Activated B cell treated with CpG ODN at 0.5 μM for 24 hours (primary cell): ENCODE measurements around the gene CORT. TPM values are rescaled to one million over a fixed set of nuclear protein-coding genes. Genes with fewer than 3 reads are reported as not detected.
"Not testable (repeated sequence)": the region's sequence is repeated elsewhere in the genome, so short reads cannot be mapped to it uniquely, and the experiment has no call there.

Experiments
- ATAC-seq: fragments of 200-7000 bp; cut with Tn5 transposase; one replicate; pipeline ENCODE4 v1.10.0; 2021; ENCODE audit warnings: low read depth, mild to moderate bottlenecking, moderate library complexity
- CTCF ChIA-PET: fragments of 350-600 bp; sonication (Branson Sonifier 250); formaldehyde crosslinking; loops from one replicate; lab custom pipeline; 2021; ENCODE audit warnings: antibody characterized with exemption; lab: Charles Lee
- POLR2A ChIA-PET: fragments of 350-600 bp; sonication (Branson Sonifier 250); formaldehyde crosslinking; loops from one replicate; lab custom pipeline; 2021; ENCODE audit warnings: antibody characterized with exemption; lab: Charles Lee
- DNase-seq: peaks from one replicate; pipeline ENCODE4 v3.0.0; 2022
- H3K27ac Mint-ChIP-seq: one replicate; pipeline ENCODE4 v1.8.0; 2020; ENCODE audit warnings: mixed read lengths
- H3K27me3 Mint-ChIP-seq: one replicate; pipeline ENCODE4 v1.8.0; 2021; ENCODE audit warnings: mixed read lengths
- H3K36me3 Mint-ChIP-seq: one replicate; pipeline ENCODE4 v1.8.0; 2021; ENCODE audit warnings: low read depth, mixed read lengths
- H3K4me1 Mint-ChIP-seq: one replicate; pipeline ENCODE4 v1.8.0; 2021; ENCODE audit warnings: mixed read lengths
- H3K4me3 Mint-ChIP-seq: one replicate; pipeline ENCODE4 v1.8.0; 2020; ENCODE audit warnings: mild to moderate bottlenecking, mixed read lengths
- H3K9me3 Mint-ChIP-seq: one replicate; pipeline ENCODE4 v1.8.0; 2020; ENCODE audit warnings: mixed read lengths
- intact Hi-C: fragments of 100-400 bp; cut with micrococcal nuclease; formaldehyde crosslinking; loops from one replicate; pipeline ENCODE4 v1.15.1; 2024
- total RNA-seq: library from RNA; stranded (reverse); gene quantifications from 2 replicates; pipeline ENCODE4 v1.2.3, GENCODE V29; 2022
- TF ChIP-seq, protein P1 (sequence below): fragments of 200-600 bp; IDR thresholded peaks from one replicate; pipeline ENCODE4 v1.8.0; 2022; ENCODE audit warnings: antibody characterized with exemption, mild to moderate bottlenecking

CORT gene, protein sequence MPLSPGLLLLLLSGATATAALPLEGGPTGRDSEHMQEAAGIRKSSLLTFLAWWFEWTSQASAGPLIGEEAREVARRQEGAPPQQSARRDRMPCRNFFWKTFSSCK
- 0.22 and 0.49 TPM in 2 replicates for total RNA-seq

DNA sequence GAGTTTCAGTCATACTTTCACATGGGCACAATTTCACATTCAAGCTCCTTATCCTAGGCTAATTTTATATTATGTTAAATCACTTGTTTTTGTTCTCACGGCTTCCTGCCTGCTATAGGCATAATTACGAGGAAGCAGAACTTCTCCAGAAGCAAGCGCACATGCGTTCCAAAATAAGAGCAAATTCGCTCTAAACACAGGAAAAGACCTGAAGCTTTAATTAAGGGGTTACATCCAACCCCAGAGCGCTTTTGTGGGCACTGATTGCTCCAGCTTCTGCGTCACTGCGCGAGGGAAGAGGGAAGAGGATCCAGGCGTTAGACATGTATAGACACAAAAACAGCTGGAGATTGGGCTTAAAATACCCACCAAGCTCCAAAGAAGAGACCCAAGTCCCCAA lies at the start of gene CORT:
TSS of gene CORT (plus strand) at position 281 of the 400 bp plus-strand sequence. CDS start 193 bp downstream, outside the sequence.
- POLR2A ChIA-PET: no interaction called here
- H3K27ac Mint-ChIP-seq: no peak within 1 kb of the TSS
- H3K4me3 Mint-ChIP-seq: no peak within 1 kb of the TSS
- no peaks in the 10 kb centered on the region for H3K27me3 Mint-ChIP-seq
- H3K4me1 Mint-ChIP-seq: no peaks in the 10 kb centered on the region
- intact Hi-C loops: no loop called here
- DNase-seq (no peak), ATAC-seq (no peak)
- H3K9me3 Mint-ChIP-seq: no peaks in the 10 kb centered on the region
- no peaks in the 10 kb centered on the region for H3K36me3 Mint-ChIP-seq
- TF ChIP-seq, protein P1, sequence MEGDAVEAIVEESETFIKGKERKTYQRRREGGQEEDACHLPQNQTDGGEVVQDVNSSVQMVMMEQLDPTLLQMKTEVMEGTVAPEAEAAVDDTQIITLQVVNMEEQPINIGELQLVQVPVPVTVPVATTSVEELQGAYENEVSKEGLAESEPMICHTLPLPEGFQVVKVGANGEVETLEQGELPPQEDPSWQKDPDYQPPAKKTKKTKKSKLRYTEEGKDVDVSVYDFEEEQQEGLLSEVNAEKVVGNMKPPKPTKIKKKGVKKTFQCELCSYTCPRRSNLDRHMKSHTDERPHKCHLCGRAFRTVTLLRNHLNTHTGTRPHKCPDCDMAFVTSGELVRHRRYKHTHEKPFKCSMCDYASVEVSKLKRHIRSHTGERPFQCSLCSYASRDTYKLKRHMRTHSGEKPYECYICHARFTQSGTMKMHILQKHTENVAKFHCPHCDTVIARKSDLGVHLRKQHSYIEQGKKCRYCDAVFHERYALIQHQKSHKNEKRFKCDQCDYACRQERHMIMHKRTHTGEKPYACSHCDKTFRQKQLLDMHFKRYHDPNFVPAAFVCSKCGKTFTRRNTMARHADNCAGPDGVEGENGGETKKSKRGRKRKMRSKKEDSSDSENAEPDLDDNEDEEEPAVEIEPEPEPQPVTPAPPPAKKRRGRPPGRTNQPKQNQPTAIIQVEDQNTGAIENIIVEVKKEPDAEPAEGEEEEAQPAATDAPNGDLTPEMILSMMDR: no peak
- CTCF ChIA-PET: no interaction called here

DNA sequence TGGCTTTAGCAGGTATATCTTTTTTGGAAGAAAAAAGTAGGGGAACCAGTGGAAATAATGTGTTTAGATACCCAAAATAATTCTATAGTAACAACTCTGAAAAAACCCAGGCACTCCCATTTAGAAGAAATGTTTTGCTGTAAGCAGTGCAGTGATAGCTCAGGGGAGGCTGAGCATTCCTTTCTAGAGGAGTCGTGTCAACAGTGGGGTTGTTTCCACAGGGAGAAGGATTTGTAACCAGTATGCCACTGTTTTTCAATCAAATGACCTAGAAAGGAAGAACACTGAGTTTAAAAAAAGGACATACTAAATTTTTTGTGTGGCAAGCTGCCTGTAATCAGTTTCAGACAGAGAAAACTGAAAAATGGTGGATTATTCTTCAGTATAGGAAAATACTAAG lies 48.5 kb upstream of the CORT start:
- Mint-ChIP-seq H3K36me3 (peaks cover 44% of the 10 kb centered on the region), H3K4me1 (peaks cover 22% of the 10 kb centered on the region), H3K27ac (no peak overlapping the region), H3K9me3 (no peaks in the 10 kb centered on the region), H3K4me3 (no peak overlapping the region), H3K27me3 (no peaks in the 10 kb centered on the region)
- intact Hi-C loops: no loop called here
- no peak for ATAC-seq
- DNase-seq: no peak
- CTCF ChIA-PET: no interaction called here
- POLR2A ChIA-PET: no interaction called here
- TF ChIP-seq, protein P1: no peak

DNA sequence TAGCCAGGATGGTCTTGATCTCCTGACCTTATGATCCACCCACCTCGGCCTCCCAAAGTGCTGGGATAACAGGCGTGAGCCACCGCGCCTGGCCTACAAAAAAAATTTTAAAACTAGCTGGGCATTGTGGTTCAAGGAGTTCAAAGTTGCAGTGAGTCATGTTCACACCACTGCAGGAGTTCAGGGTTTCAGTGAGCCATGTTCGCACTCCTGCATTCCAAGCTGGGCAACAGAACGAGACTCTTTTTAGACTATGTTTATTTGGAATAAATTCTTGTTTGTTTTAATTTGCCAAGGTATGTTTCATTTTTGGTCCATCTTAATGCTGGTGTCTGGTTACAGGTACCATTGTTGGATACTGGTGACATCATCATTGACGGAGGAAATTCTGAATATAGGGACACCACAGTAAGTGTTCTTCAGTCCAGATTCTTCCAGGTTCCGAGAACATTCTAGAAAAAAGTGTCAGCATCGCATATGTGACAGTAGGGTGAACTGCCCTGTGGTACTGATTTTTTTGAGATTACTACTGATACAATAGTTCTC lies 47.0 kb upstream of the CORT start:
- CTCF ChIA-PET: no interaction called here
- no peak overlapping the region for H3K4me3 Mint-ChIP-seq
- POLR2A ChIA-PET: no interaction called here
- peaks cover 60% of the 10 kb centered on the region for H3K36me3 Mint-ChIP-seq
- no peak for ATAC-seq
- H3K27me3 Mint-ChIP-seq: no peaks in the 10 kb centered on the region
- no peak for DNase-seq
- no peaks in the 10 kb centered on the region for H3K9me3 Mint-ChIP-seq
- intact Hi-C loops: no loop called here
- TF ChIP-seq, protein P1: no peak
- no peak overlapping the region for H3K27ac Mint-ChIP-seq
- peaks cover 19% of the 10 kb centered on the region for H3K4me1 Mint-ChIP-seq

DNA sequence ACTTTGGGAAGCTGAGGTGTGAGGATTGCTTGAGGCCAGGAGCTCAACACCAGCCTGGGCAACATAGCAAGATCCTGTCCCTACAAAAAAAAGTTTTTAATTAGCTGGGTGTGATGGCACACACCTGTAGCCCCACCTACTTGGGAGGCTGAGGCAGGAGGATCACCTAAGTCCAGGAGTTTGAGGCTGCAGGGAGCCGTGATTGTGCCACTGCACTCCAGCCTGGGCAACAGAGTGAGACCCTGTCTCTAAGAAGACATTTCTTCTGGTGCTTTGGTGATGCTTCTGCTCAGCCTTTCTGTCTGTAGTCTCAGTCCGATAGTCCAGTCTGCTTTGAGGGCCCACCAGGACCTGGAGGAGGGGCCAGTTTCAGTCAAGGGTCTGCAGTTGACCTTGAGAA lies 42.6 kb upstream of the CORT start:
- POLR2A ChIA-PET: interaction anchor here (0.7 kb wide), 1 partner anchor 20 kb away, joined by 5 read pairs; no protein-coding TSS in a partner anchor
- intact Hi-C loops: no loop called here
- CTCF ChIA-PET: no interaction called here
- Mint-ChIP-seq H3K27me3 (no peaks in the 10 kb centered on the region), H3K4me1 (no peaks in the 10 kb centered on the region), H3K36me3 (peaks cover 83% of the 10 kb centered on the region), H3K27ac (no peak overlapping the region), H3K4me3 (no peak overlapping the region), H3K9me3 (no peaks in the 10 kb centered on the region)
- ATAC-seq: no peak
- TF ChIP-seq, protein P1: no peak
- DNase-seq: no peak

DNA sequence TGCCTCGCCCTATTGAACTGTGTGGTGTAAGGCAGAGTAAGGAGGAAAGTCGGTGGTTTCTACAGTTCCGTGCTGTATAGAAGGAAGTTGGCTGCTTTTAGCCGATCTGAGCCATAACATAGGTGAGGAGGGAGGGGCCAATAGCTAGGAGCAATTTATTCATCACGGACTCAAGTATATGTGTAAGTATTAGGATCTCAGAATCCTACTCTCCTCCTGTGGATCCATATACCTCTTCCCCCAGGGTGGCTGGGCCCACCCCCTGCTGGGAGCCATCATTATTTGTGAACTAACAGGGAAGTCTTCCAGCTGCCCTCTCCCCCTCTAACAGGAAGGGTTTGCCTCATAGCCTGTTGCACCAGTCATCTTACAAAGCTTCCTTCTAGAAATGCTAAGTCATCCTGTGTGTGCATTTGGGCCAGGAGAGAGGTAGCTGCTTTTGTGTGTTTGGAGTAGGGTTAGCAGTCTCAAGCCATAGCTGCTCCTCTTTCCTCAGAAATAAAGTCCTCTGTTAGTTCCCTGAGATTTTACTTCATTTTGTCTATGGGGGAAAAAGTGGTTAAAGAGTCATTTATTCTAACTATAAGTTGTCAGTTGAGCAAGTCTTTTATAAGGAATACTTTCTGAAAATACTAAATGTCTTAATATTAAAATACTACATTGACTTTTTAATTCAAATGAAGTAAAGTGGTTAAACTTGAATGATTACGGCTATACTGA lies 34.5 kb upstream of the CORT start:
- CTCF ChIA-PET: no interaction called here
- peaks cover 88% of the 10 kb centered on the region for H3K36me3 Mint-ChIP-seq
- no peak overlapping the region for H3K4me3 Mint-ChIP-seq
- POLR2A ChIA-PET: no interaction called here
- no peak for DNase-seq
- peak overlapping the region; percentile 53 for H3K27ac Mint-ChIP-seq
- TF ChIP-seq, protein P1: no peak
- H3K4me1 Mint-ChIP-seq: peaks cover 4% of the 10 kb centered on the region
- no peaks in the 10 kb centered on the region for H3K9me3 Mint-ChIP-seq
- ATAC-seq: peak; percentile 34
- intact Hi-C loops: no loop called here
- no peaks in the 10 kb centered on the region for H3K27me3 Mint-ChIP-seq

DNA sequence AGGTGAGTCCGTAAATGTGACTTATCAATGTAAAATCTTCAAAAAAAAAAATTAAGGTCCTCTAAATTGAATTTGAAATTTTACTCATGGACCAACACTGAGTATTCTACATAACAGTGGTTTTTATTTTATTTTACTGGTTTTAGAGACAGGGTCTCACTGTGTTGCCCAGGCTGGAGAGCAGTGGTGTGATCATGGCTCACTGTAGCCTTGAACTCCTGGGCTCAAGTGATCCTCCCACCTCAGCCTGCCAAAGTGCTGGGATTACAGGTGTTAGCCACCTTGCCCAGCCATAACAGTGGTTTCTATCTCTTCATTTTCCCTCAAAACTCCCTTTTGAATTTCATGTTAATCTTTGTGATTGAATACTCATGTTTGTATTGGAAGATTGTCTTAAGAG lies 33.9 kb upstream of the CORT start:
- H3K4me3 Mint-ChIP-seq, H3K4me1 Mint-ChIP-seq, CTCF ChIA-PET, H3K27ac Mint-ChIP-seq, DNase-seq, ATAC-seq, H3K9me3 Mint-ChIP-seq, H3K27me3 Mint-ChIP-seq, POLR2A ChIA-PET, intact Hi-C loops: not testable (repeated sequence)
- peaks cover 88% of the 10 kb centered on the region for H3K36me3 Mint-ChIP-seq

DNA sequence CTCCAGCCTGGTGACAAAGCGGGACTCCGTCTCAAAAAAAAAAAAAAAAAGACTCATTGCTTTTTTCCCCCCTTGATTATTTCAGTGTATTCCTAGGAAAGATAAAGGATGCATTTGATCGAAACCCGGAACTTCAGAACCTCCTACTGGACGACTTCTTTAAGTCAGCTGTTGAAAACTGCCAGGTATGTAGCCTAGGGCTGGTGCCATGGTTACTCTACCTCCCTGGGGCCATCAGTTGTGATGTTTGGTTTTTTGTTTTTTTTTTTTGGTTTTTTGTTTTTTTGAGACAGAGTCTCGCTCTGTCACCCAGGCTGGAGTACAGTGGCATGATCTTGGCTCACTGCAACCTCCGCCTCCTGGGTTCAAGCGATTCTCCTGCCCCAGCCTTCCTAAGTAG lies 31.1 kb upstream of the CORT start:
- POLR2A ChIA-PET, ATAC-seq, H3K9me3 Mint-ChIP-seq, H3K4me1 Mint-ChIP-seq, CTCF ChIA-PET, DNase-seq, H3K4me3 Mint-ChIP-seq, H3K27me3 Mint-ChIP-seq, H3K27ac Mint-ChIP-seq, intact Hi-C loops: not testable (repeated sequence)
- peaks cover 66% of the 10 kb centered on the region for H3K36me3 Mint-ChIP-seq
